Stimulated activated CD4-positive, alpha-beta T cell treated with anti-CD3 and anti-CD28 coated beads, Interleukin-4, amount 100 ng/mL, for 4 hours (primary cell): Measurements from ENCODE around the gene OR6B1.
"Not testable (repeated sequence)": the region's sequence is repeated elsewhere in the genome, so short reads cannot be mapped to it uniquely, and the experiment has no call there.

Source experiments
- DNase-seq, 2 experiments: peaks; one replicate each; pipeline ENCODE4 v3.0.0-alpha.2; 2020

The OR6B1 gene

DNA sequence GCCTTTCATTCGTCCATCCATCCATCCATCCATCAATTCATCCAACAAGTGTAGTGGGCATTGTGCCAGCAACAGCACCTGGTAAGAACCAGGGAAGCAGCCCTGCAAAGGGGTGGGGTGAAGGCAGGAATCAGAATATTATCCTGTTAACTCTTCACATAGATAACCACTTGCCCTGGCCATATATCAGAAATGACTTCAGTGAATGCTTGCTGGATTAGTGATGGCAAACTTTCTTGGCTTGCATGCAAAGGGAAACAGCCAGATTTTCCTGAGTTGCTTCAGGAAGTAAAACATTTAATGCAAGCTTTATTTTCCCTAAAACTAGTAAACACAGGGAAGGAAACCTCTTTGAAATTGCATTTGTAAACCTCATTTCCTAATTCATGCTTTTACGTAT, 49.4 kb downstream of the OR6B1 start:
- DNase-seq: no peak

DNA sequence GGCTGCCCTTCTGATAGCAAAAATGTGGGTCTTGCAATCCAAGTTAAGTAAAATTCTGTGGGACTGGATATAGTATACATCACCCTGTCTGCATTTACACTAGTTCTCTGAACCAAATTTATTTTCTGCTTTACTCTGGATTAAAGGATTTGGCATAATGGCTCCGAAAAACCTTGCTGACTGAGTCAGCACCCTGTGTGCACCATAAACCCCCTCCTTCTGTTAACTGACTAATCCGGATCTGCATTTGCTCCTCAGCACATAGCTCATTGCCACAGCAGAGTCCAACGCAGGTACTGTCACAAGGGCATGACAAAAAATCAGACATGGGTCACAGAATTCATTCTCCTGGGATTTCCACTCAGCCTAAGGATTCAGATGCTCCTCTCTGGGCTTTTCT, 50.0 kb downstream of the OR6B1 start:
- DNase-seq: no peak

DNA sequence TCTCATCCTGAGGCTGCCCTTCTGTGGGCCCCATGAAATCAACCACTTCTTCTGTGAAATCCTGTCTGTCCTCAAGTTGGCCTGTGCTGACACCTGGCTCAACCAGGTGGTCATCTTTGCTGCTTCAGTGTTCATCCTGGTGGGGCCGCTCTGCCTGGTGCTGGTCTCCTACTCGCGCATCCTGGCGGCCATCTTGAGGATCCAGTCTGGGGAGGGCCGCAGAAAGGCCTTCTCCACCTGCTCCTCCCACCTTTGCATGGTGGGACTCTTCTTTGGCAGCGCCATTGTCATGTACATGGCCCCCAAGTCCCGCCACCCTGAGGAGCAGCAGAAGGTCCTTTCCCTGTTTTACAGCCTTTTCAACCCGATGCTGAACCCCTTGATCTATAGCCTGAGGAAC, 50.8 kb downstream of the OR6B1 start:
- DNase-seq: not testable (repeated sequence)

DNA sequence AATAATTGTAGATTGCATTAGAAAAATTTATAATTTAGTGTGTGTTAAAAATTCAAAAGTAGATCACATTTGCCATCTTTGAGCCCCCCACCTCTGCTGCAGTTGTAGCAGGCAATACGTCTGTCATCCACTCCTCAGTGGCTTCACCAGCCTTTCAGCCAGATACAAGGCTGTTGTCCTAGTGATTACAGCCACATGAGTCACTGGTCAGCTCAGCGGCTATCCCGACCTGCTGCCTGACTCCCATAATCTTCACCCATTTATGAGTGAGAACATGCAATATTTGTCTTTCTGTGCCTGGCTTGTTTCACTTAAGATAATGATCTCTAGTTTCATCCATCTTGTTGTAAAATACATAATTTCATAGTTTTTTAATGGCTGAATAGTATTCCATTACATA, 57.8 kb downstream of the OR6B1 start:
- no peak for DNase-seq
